Kidney (tissue), 14 donors: ENCODE measurements around the gene RASA2. TPM values are rescaled to one million over a fixed set of nuclear protein-coding genes. Genes with fewer than 3 reads are reported as not detected.

Experiments
- DNase-seq, 5 donors: peaks; one replicate each; pipeline ENCODE4 v3.0.0-alpha.2; 2013 to 2020
- FAIRE-seq: peaks from 2 replicates; lab custom pipeline; 2012; peaks lifted over from hg19 to GRCh38; lab: Jason Lieb, UNC
- H3K27ac ChIP-seq, 2 donors: one replicate each; pipeline ENCODE4 v1.7.0; 2013; ENCODE audit warnings: low read depth in 2 of 2, low read length in 2 of 2, inconsistent platforms in 1 of 2
- H3K27me3 ChIP-seq: one replicate; pipeline ENCODE4 v1.7.1; 2013; ENCODE audit warnings: low read length, inconsistent platforms; ENCODE audit not compliant: control insufficient read depth, insufficient read depth
- H3K36me3 ChIP-seq, 3 donors: one replicate each; pipeline versions ENCODE4 v1.7.0 to v1.7.1; 2013; ENCODE audit warnings: low read length in 3 of 3, control low read depth in 1 of 3, inconsistent platforms in 1 of 3; ENCODE audit not compliant: insufficient read depth in 3 of 3, control insufficient read depth in 2 of 3
- H3K4me1 ChIP-seq, 3 donors: one replicate each; pipeline versions ENCODE4 v1.7.0 to v1.7.1; 2013; ENCODE audit warnings: low read length in 3 of 3, inconsistent platforms in 1 of 3, low read depth in 1 of 3; ENCODE audit not compliant: control insufficient read depth in 2 of 3, insufficient read depth in 2 of 3
- H3K4me3 ChIP-seq, 3 donors: one replicate each; pipeline versions ENCODE4 v1.7.0 to v1.8.1; 2013; ENCODE audit warnings: low read length in 3 of 3, control low read depth in 1 of 3, inconsistent platforms in 1 of 3
- H3K9ac ChIP-seq, 3 donors: one replicate each; pipeline versions ENCODE4 v1.7.0 to v1.7.1; 2013; ENCODE audit warnings: low read length in 3 of 3, control low read depth in 1 of 3, inconsistent platforms in 1 of 3
- H3K9me3 ChIP-seq, 3 donors: one replicate each; pipeline versions ENCODE4 v1.7.0 to v1.7.1; 2013; ENCODE audit warnings: low read length in 3 of 3, control low read depth in 1 of 3, inconsistent platforms in 1 of 3; ENCODE audit not compliant: control insufficient read depth in 2 of 3, insufficient read depth in 1 of 3
- CTCF ChIP-seq: IDR thresholded peaks from 3 replicates; pipeline ENCODE4 v1.5.1; 2012; ENCODE audit warnings: mild to moderate bottlenecking, moderate library complexity, borderline replicate concordance; ENCODE audit not compliant: insufficient read depth; ENCODE audit errors: extremely low read depth
- intact Hi-C: fragments of 100-400 bp; cut with DNase I; formaldehyde crosslinking; loops from one replicate; pipeline ENCODE4 v1.11.1; 2022
- polyA plus RNA-seq: library from polyadenylated mRNA; stranded (reverse); fragments of 350-450 nt; fragmentation: Illumina TruSeq; extraction: RNeasy Lipid Tissue Mini Kit (QIAGEN cat#74804); gene quantifications from one replicate; pipeline ENCODE4 v1.2.3, GENCODE V29; 2014; ENCODE audit warnings: low read depth, low replicate concordance; ENCODE audit not compliant: insufficient read depth
- total RNA-seq: library from RNA; stranded (reverse); fragmentation: NEBNext Ultra II Directional; extraction: Animal tissue kit (Norgen Biotek cat#: 25700); gene quantifications from one replicate; pipeline ENCODE4 v1.2.1, GENCODE V29; 2021
- donor health status: control.
- donor health status: control.
- donor health status: control.
- donor health status: control.
- donor health status: control.
- donor health status: DM: yes; HTN: yes; CAD: no.
- donor health status: Normal renal cell carcinoma (clear cell type).

Gene RASA2
- total and polyA plus RNA-seq, 2 donors from 2014 or later, result 2.2 to 29.8 TPM

GRCh38 chr3:141540531-141540930 lies 53.7 kb downstream of the RASA2 start:
- peak; percentile 38 for FAIRE-seq
- peaks cover 0 to 3% (median 1%) of the 10 kb centered on the region in 3 donors for H3K9me3 ChIP-seq
- no peaks in the 10 kb centered on the region for H3K27me3 ChIP-seq
- peaks cover 0 to 8% (median 5%) of the 10 kb centered on the region in 3 donors for H3K36me3 ChIP-seq
- H3K4me1 ChIP-seq, result no peaks in the 10 kb centered on the region
- no peak overlapping the region for H3K27ac ChIP-seq
- intact Hi-C loops, result no loop called here
- H3K4me3 ChIP-seq, result no peak overlapping the region
- DNase-seq, result no peak
- no peak overlapping the region for H3K9ac ChIP-seq
- no peak for TF ChIP-seq CTCF

- DNase-seq, result no peak
- intact Hi-C loops, result no loop called here
- Histone ChIP-seq H3K4me3 (no peak overlapping the region), H3K27ac (no peak overlapping the region), H3K36me3 (peaks cover 0 to 8% (median 0%) of the 10 kb centered on the region in 3 donors), H3K27me3 (no peaks in the 10 kb centered on the region), H3K9me3 (peaks cover 0 to 3% (median 1%) of the 10 kb centered on the region in 3 donors), H3K9ac (no peak overlapping the region), H3K4me1 (no peaks in the 10 kb centered on the region)
- TF ChIP-seq CTCF, result no peak
- peak; percentile 3 for FAIRE-seq
Observed at GRCh38 chr3:141542202-141542969, 55.6 kb downstream of the RASA2 start.

- Histone ChIP-seq H3K9ac (no peak overlapping the region), H3K4me1 (no peaks in the 10 kb centered on the region), H3K4me3 (no peak overlapping the region), H3K9me3 (peaks cover 0 to 3% (median 1%) of the 10 kb centered on the region in 3 donors), H3K27ac (no peak overlapping the region), H3K27me3 (no peaks in the 10 kb centered on the region), H3K36me3 (peaks cover 0 to 8% (median 0%) of the 10 kb centered on the region in 3 donors)
- peak; percentile 13 for FAIRE-seq
- intact Hi-C loops, result no loop called here
- no peak for DNase-seq
- no peak for TF ChIP-seq CTCF
Observed at GRCh38 chr3:141542989-141543388, 56.2 kb downstream of the RASA2 start.
